ENCODE data around the gene METTL14.

The METTL14 gene

DNA sequence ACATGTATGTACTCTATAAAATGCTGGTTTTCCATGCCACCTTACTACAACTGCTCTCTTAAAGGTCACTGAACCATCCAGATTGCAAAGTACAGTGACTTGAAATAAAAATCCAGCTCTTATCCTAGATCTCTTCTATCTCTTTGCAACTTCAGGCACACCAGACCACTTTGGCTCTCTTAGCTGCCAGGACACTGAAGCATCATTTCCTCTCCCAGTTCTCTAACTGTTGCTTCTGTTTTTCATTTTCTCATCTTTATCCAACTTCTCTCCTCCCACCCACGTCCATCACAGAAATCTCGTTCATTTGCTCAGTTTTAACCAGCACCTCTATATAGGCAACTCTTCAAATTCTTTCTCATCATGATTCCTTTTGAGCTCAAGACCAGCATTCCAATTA lies 74.3 kb downstream of the METTL14 start:
- DNase-seq (ENCODE audit: low read depth): no peak

DNA sequence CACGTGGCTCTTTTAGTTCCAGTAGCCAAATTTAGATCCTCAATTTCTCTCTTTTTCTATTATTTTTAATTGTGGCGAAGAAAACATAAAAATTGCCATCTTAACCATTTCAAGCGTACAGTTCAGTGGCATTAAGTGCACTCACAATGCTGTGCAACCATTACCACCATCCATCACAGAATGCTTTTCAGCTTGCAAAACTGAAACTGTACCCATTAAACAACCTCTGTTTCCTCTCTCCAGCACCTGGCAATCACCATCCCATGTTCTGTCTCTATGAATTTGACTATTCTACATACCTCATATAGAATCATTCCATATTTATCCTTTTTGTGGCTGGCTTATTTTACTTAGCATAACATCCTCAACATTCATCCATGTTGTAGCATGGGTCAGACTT lies 74.9 kb downstream of the METTL14 start:
- no peak for DNase-seq (ENCODE audit: low read depth)

DNA sequence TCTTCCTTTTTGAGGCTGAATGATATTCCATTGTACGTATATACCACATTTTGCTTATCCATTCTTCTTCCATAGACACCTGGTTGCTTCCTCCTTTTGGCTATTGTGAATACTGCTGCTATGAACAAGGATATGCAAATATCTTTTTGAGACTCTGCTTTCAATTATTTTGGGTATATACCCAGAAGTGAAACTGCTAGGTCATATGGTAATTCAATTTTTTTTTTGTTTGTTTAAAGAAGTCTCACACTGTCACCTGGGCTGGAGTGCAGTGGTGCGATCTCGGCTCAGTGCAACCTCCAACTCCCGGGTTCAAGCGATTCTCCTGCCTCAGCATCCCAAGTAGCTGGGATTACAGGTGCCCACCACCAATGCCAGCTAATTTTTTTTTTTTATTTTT lies 75.3 kb downstream of the METTL14 start:
- DNase-seq (ENCODE audit: low read depth): no peak

DNA sequence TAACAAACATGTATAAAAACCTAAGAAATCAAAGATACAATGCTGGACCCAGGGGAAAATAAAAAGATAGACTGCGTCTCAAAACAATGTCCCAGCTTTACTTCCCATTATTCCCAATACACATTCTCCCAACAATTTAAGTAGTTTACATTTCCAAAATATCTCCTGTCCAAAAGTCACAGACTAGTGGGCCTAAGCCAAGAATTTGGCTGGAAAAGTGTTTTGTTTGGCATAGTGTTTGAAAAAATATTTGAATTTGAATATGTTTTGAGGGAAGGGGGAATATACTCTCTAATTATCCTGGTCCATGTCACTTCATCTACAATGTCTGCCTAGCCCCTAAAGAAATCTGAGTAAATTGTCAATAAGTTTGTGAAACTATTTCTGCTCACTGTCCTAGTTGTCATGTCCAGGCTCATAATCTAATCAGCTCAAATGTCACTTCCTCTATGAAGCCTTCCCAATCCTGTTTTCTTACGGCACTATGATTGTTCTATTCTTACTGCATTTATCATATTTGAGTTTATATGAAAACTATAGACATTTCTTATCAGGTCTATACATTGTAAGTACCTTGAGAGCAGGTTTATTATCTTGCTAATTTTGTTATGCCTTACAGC lies 76.3 kb downstream of the METTL14 start:
- no peak for DNase-seq (ENCODE audit: low read depth)

DNA sequence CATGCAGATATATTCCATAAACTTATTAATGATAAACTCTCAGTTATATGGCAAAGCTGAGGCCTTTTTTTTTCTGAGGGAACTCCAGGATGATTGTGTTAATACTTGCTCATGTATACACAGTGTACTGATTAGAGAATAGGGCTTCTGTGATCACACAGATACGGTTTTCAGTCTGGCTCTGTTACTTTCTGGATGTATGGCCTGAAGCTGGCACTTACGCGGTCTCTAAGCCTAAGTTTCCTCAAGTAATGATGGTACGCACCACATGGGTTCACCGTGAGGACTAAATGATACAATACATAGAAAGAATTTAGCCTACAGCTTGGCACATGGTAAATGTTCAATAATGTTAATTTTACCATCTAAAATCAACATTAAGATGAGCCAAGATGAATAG lies 77.0 kb downstream of the METTL14 start:
- no peak for DNase-seq (ENCODE audit: low read depth)

DNA sequence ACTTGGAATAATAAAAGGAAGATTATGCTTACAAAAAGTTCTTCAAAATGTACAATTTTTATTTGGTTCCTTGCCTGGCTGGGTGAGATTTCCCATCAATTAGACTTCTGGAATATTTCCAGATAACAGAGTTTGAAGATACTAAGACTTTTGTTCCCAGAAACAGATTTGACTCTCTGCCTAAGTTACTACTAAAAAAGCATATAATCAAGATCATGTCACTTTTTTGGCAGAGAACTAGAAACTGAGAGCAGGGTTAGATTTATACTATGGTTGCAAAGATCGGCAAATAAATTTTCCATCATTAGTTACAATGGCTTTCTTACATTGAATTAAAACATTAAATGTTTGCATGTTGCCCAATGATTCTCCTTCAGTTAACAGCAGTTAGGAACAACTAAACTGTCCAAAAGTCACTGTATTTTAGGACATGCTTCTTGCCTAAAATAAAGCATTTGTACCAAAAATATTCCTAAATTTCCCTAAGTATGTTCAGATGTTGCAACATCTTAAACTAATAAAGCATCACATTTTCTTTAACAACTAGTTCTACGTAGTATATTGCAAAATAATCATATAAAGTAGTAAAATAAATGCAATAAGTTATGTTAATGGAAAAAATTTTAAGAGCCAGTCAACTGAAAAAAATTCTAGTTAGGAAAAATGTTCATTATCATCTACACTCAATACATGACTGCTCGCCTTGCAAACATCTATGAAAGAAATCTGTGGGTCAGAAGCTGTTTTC lies 77.7 kb downstream of the METTL14 start:
- no peak for DNase-seq (ENCODE audit: low read depth)
